ENCODE measurements around the gene EXD1.
"Not testable (repeated sequence)": the region's sequence is repeated elsewhere in the genome, so short reads cannot be mapped to it uniquely, and the experiment has no call there.

The EXD1 gene

GRCh38 chr15:41230650-41231421 is at the start of gene EXD1, which contains the start of gene CHP1:
EXD1 (minus strand) TSS chr15:41230757; CDS start chr15:41226575, 4,182 bp downstream.
CHP1 (plus strand) TSS chr15:41231268; CDS start chr15:41231383, 115 bp downstream.
- peak; percentile 98 for DNase-seq

- DNase-seq, result no peak
Measured at GRCh38 chr15:41279535-41280283, 49.2 kb upstream of the EXD1 start.

GRCh38 chr15:41278319-41278718 is 47.8 kb upstream of the EXD1 start:
- no peak for DNase-seq

GRCh38 chr15:41276831-41277230 is 46.3 kb upstream of the EXD1 start:
- no peak for DNase-seq

- DNase-seq, result no peak
Measured at GRCh38 chr15:41269887-41270286, 39.3 kb upstream of the EXD1 start.

- no peak for DNase-seq
Measured at GRCh38 chr15:41263891-41264351, 33.4 kb upstream of the EXD1 start.

- DNase-seq, result no peak
Measured at GRCh38 chr15:41262571-41262970, 32.0 kb upstream of the EXD1 start.

- DNase-seq, result not testable (repeated sequence)
Measured at GRCh38 chr15:41260924-41261323, 30.4 kb upstream of the EXD1 start.

GRCh38 chr15:41259546-41260189 is 29.1 kb upstream of the EXD1 start:
- no peak for DNase-seq

GRCh38 chr15:41258750-41259471 is 28.4 kb upstream of the EXD1 start:
- DNase-seq, result no peak

- DNase-seq, result no peak
Measured at GRCh38 chr15:41256577-41257038, 26.1 kb upstream of the EXD1 start.

- DNase-seq, result no peak
Measured at GRCh38 chr15:41256103-41256502, 25.5 kb upstream of the EXD1 start.

GRCh38 chr15:41254560-41254959 is 24.0 kb upstream of the EXD1 start:
- DNase-seq, result no peak

GRCh38 chr15:41251411-41251810 is 20.9 kb upstream of the EXD1 start:
- DNase-seq, result no peak

GRCh38 chr15:41250745-41251144 is 20.2 kb upstream of the EXD1 start:
- not testable (repeated sequence) for DNase-seq

GRCh38 chr15:41241221-41241964 is 10.8 kb upstream of the EXD1 start:
- DNase-seq, result no peak

- no peak for DNase-seq
Measured at GRCh38 chr15:41238100-41238499, 7.5 kb upstream of the EXD1 start.

- DNase-seq, result no peak
Measured at GRCh38 chr15:41235929-41236328, 5.4 kb upstream of the EXD1 start.

GRCh38 chr15:41235228-41235627 is 4.7 kb upstream of the EXD1 start:
- DNase-seq, result not testable (repeated sequence)

- DNase-seq, result no peak
Measured at GRCh38 chr15:41233367-41233771, 2.8 kb upstream of the EXD1 start.

- DNase-seq, result no peak
Measured at GRCh38 chr15:41231422-41232226, 1.1 kb upstream of the EXD1 start.

Data from right hindlimb (tissue), 1 donor.